ENCODE results near the gene LRP1.

Gene LRP1

DNA sequence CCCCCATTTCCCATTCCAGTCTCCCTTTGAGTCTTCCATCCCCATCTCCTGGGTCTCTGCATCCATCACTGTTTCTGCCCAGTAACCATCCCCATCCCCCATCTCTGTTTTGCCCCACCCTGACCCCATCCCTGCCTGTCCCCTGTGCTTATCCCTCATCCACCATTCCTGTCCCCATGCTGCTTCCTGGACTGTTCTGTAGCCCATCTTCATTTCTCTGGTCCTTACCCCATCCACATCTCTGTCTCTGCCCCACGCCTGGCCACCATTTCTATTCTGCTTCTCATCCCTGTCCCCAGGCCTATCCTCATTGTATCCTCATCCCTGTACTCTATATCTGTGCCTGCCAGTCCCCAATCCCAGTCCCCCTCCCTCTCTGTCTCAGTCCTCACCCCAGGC lies 92.5 kb downstream of the LRP1 start (continued):
- TF ChIP-seq, protein P1, sequence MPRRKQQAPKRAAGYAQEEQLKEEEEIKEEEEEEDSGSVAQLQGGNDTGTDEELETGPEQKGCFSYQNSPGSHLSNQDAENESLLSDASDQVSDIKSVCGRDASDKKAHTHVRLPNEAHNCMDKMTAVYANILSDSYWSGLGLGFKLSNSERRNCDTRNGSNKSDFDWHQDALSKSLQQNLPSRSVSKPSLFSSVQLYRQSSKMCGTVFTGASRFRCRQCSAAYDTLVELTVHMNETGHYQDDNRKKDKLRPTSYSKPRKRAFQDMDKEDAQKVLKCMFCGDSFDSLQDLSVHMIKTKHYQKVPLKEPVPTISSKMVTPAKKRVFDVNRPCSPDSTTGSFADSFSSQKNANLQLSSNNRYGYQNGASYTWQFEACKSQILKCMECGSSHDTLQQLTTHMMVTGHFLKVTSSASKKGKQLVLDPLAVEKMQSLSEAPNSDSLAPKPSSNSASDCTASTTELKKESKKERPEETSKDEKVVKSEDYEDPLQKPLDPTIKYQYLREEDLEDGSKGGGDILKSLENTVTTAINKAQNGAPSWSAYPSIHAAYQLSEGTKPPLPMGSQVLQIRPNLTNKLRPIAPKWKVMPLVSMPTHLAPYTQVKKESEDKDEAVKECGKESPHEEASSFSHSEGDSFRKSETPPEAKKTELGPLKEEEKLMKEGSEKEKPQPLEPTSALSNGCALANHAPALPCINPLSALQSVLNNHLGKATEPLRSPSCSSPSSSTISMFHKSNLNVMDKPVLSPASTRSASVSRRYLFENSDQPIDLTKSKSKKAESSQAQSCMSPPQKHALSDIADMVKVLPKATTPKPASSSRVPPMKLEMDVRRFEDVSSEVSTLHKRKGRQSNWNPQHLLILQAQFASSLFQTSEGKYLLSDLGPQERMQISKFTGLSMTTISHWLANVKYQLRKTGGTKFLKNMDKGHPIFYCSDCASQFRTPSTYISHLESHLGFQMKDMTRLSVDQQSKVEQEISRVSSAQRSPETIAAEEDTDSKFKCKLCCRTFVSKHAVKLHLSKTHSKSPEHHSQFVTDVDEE (CRISPR knock-in tag; IDR thresholded peaks at IDR 0.05), result no peak
- no peak for TF ChIP-seq ZFP30 (CRISPR knock-in tag; IDR thresholded peaks at IDR 0.05)

DNA sequence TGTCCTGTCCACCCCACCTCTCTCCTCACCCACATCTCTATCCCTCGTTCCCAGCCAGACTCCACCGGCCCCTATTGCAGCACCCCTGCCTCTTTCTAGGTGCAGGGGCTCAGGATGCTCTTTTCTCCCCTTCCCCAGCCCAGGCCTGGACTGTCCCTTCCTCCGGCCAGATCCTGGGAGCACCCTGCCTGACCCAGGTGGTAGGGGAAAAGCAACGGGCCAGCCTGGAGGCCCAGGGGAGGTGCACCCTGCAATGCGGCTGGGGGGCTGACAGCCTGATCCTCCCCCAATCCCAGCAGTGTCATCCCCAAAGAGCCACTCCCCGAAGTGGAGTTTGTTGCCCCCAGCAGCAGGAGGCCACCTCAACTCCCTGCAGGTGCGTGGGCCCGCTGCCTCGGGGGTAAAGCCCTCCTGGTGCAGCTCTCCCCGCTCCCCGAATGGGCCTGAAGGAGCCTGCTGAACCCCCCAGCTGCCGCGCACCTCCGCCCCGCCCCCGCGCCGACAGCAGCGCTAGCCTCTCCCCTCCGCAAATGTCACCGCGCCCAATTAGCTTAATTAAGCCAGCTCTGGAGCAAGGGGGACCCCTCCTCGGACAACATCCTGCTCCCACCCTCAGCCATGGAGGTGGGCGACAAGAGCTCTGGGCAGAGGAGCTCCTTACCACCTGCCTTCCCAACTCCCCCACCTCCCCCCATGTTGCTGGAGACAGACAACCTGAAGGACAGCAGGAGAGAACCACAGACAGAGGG lies 93.1 kb downstream of the LRP1 start:
- TF ChIP-seq ZFP30 (CRISPR knock-in tag; IDR thresholded peaks at IDR 0.05), result no peak
- no peak for TF ChIP-seq RARB (CRISPR knock-in tag; IDR thresholded peaks at IDR 0.05)
- no peak for TF ChIP-seq TOX (CRISPR knock-in tag; IDR thresholded peaks at IDR 0.05; ENCODE audit: borderline replicate concordance)
- no peak for TF ChIP-seq PPARA (CRISPR knock-in tag; IDR thresholded peaks at IDR 0.05; ENCODE audit: borderline replicate concordance)
- no peak for TF ChIP-seq GLIS3 (CRISPR knock-in tag; IDR thresholded peaks at IDR 0.05)
- no peak for TF ChIP-seq ESRRG (CRISPR knock-in tag; IDR thresholded peaks at IDR 0.05)
- TF ChIP-seq ZNF70 (CRISPR knock-in tag; IDR thresholded peaks at IDR 0.05), result no peak
- no peak for TF ChIP-seq ISL1 (CRISPR knock-in tag; IDR thresholded peaks at IDR 0.05)
- TF ChIP-seq, protein P2, sequence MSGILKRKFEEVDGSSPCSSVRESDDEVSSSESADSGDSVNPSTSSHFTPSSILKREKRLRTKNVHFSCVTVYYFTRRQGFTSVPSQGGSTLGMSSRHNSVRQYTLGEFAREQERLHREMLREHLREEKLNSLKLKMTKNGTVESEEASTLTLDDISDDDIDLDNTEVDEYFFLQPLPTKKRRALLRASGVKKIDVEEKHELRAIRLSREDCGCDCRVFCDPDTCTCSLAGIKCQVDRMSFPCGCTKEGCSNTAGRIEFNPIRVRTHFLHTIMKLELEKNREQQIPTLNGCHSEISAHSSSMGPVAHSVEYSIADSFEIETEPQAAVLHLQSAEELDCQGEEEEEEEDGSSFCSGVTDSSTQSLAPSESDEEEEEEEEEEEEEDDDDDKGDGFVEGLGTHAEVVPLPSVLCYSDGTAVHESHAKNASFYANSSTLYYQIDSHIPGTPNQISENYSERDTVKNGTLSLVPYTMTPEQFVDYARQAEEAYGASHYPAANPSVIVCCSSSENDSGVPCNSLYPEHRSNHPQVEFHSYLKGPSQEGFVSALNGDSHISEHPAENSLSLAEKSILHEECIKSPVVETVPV (CRISPR knock-in tag; IDR thresholded peaks at IDR 0.05), result no peak
- TF ChIP-seq, protein P3, sequence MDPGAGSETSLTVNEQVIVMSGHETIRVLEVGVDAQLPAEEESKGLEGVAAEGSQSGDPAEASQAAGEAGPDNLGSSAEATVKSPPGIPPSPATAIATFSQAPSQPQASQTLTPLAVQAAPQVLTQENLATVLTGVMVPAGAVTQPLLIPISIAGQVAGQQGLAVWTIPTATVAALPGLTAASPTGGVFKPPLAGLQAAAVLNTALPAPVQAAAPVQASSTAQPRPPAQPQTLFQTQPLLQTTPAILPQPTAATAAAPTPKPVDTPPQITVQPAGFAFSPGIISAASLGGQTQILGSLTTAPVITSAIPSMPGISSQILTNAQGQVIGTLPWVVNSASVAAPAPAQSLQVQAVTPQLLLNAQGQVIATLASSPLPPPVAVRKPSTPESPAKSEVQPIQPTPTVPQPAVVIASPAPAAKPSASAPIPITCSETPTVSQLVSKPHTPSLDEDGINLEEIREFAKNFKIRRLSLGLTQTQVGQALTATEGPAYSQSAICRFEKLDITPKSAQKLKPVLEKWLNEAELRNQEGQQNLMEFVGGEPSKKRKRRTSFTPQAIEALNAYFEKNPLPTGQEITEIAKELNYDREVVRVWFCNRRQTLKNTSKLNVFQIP (CRISPR knock-in tag; IDR thresholded peaks at IDR 0.05; ENCODE audit: borderline replicate concordance, low read depth), result no peak
- ATAC-seq, result no peak

DNA sequence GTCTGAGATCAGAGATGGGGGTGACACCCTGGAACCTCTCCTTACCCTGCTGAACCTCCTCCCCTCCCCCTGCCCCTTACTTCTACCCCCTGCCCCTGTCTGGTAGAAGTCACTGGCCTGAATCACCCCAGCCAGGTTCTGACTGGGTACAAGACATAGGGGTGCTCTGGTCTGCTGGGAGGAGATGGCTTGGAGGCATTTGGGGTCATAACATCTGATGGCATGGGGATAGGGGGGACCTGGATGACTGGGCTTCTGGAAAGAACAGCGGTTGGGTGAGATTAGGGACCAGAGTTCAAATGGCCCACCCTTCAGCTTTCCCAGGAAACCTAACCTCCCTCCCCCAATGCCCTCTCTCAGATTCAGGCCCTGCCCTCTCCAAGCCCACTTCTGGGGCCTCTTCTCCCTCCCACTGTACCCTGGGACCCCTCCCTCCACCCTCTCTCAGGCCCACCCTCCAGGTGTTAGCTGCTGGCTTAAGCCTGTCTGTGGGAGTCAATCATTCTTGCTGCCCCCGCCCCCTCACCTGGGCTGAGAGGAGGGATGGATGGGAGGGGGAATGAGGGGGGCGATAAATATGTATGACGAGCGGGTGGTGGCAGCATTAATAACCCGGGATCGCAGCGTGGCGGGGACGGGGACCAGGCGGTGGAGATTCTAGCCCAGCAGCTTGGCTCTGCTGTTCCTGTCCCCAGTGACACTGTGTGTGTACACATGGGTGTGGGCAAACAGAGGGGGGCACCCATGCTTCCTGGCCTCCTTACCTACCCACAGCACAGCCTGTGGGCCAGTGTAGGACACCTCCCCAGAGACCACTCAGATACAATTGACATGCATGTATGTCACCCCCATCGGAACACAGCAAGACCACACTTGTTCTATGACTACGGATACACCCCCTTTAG lies 94.3 kb downstream of the LRP1 start:
- TF ChIP-seq ZNF70 (CRISPR knock-in tag; IDR thresholded peaks at IDR 0.05), result no peak
- TF ChIP-seq ISL1 (CRISPR knock-in tag; IDR thresholded peaks at IDR 0.05), result no peak
- TF ChIP-seq, protein P4, sequence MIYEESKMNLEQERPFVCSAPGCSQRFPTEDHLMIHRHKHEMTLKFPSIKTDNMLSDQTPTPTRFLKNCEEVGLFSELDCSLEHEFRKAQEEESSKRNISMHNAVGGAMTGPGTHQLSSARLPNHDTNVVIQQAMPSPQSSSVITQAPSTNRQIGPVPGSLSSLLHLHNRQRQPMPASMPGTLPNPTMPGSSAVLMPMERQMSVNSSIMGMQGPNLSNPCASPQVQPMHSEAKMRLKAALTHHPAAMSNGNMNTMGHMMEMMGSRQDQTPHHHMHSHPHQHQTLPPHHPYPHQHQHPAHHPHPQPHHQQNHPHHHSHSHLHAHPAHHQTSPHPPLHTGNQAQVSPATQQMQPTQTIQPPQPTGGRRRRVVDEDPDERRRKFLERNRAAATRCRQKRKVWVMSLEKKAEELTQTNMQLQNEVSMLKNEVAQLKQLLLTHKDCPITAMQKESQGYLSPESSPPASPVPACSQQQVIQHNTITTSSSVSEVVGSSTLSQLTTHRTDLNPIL (CRISPR knock-in tag; IDR thresholded peaks at IDR 0.05; ENCODE audit: low read depth), result no peak
- TF ChIP-seq TCF4 (CRISPR knock-in tag; IDR thresholded peaks at IDR 0.05; ENCODE audit: borderline replicate concordance), result no peak
- no peak for TF ChIP-seq SNAI2 (CRISPR knock-in tag; IDR thresholded peaks at IDR 0.05)
- no peak for TF ChIP-seq OSR1 (CRISPR knock-in tag; IDR thresholded peaks at IDR 0.05)
- TF ChIP-seq ZC3H10 (CRISPR knock-in tag; IDR thresholded peaks at IDR 0.05), result no peak
- no peak for TF ChIP-seq ZFP30 (CRISPR knock-in tag; IDR thresholded peaks at IDR 0.05)
- TF ChIP-seq, protein P1 (CRISPR knock-in tag; IDR thresholded peaks at IDR 0.05), result no peak
- no peak for TF ChIP-seq GLIS3 (CRISPR knock-in tag; IDR thresholded peaks at IDR 0.05)
- TF ChIP-seq ZNF565 (CRISPR knock-in tag; conservative IDR thresholded peaks at IDR 0.05; ENCODE audit: low read depth), result no peak
- TF ChIP-seq, protein P5, sequence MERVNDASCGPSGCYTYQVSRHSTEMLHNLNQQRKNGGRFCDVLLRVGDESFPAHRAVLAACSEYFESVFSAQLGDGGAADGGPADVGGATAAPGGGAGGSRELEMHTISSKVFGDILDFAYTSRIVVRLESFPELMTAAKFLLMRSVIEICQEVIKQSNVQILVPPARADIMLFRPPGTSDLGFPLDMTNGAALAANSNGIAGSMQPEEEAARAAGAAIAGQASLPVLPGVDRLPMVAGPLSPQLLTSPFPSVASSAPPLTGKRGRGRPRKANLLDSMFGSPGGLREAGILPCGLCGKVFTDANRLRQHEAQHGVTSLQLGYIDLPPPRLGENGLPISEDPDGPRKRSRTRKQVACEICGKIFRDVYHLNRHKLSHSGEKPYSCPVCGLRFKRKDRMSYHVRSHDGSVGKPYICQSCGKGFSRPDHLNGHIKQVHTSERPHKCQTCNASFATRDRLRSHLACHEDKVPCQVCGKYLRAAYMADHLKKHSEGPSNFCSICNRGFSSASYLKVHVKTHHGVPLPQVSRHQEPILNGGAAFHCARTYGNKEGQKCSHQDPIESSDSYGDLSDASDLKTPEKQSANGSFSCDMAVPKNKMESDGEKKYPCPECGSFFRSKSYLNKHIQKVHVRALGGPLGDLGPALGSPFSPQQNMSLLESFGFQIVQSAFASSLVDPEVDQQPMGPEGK (CRISPR knock-in tag; IDR thresholded peaks at IDR 0.05; ENCODE audit: borderline replicate concordance), result no peak
- no peak for ATAC-seq
